Measurements from ENCODE around the gene RACK1. TPM values are rescaled to one million over a fixed set of nuclear protein-coding genes. Genes with fewer than 3 reads are reported as not detected.

The RACK1 gene
- total and polyA plus RNA-seq, 8 donors = 814 to 3,034 (median 2,078) TPM

- TF ChIP-seq EP300 (IDR thresholded peaks at IDR 0.05) (no peak), POLR2A (IDR thresholded peaks at IDR 0.05) (no peak), POLR2AphosphoS5 (IDR thresholded peaks at IDR 0.05) (no peak), CTCF (IDR thresholded peaks at IDR 0.05) (no peak)
- DNase-seq = no peak
- Histone ChIP-seq H3K4me3 (peak overlapping the region; percentile 64 to 89 (median 68)), H3K4me1 (peaks cover 36 to 66% (median 55%) of the 10 kb centered on the region in 4 donors), H3K27me3 (no peaks in the 10 kb centered on the region), H3K36me3 (peaks cover 53 to 57% (median 53%) of the 10 kb centered on the region in 4 donors), H3K9me3 (no peaks in the 10 kb centered on the region), H3K27ac (peak overlapping the region in 4 of 5 donors; percentile 96 to 98 (median 96))
- WGBS, 5 donors = 22 to 35% (median 26%) methylated on average over 6 of the region's 6 CpGs
- intact Hi-C loops (cut with DNase I; ENCODE audit: low total_unique reads) = no loop called here
Observed at GRCh38 chr5:181242031-181242451, 1.7 kb downstream of the RACK1 start.

- DNase-seq = peak in 1 of 2 donors; percentile 34
- Histone ChIP-seq H3K36me3 (peaks cover 58 to 62% (median 59%) of the 10 kb centered on the region in 4 donors), H3K27ac (peak overlapping the region in 3 of 5 donors; percentile 96 to 97 (median 96)), H3K27me3 (no peaks in the 10 kb centered on the region), H3K9me3 (no peaks in the 10 kb centered on the region), H3K4me3 (peak overlapping the region in 2 of 4 donors; percentile 67 to 70), H3K4me1 (peaks cover 36 to 66% (median 55%) of the 10 kb centered on the region in 4 donors)
- TF ChIP-seq POLR2A (IDR thresholded peaks at IDR 0.05) = no peak
- no peak for TF ChIP-seq EP300 (IDR thresholded peaks at IDR 0.05)
- TF ChIP-seq POLR2AphosphoS5 (IDR thresholded peaks at IDR 0.05) = peak in 1 of 3 donors; percentile 13
- 21 to 30% (median 29%) methylated on average over 6 of the region's 6 CpGs for WGBS, 5 donors
- intact Hi-C loops (cut with DNase I; ENCODE audit: low total_unique reads) = no loop called here
Observed at GRCh38 chr5:181241393-181241975, 2.2 kb downstream of the RACK1 start.

GRCh38 chr5:181239062-181239663 lies 4.5 kb downstream of the RACK1 start:
- Histone ChIP-seq H3K4me3 (no peak overlapping the region), H3K27ac (peak overlapping the region in 1 of 5 donors; percentile 5), H3K27me3 (no peaks in the 10 kb centered on the region), H3K9me3 (no peaks in the 10 kb centered on the region), H3K36me3 (peaks cover 81 to 85% (median 82%) of the 10 kb centered on the region in 4 donors), H3K4me1 (peaks cover 19 to 49% (median 37%) of the 10 kb centered on the region in 4 donors)
- intact Hi-C loops (cut with DNase I; ENCODE audit: low total_unique reads) = no loop called here
- 85 to 92% (median 91%) methylated on average over 9 of the region's 9 CpGs for WGBS, 5 donors
- no peak for DNase-seq
- TF ChIP-seq CTCF (IDR thresholded peaks at IDR 0.05) (no peak), POLR2AphosphoS5 (IDR thresholded peaks at IDR 0.05) (no peak), EP300 (IDR thresholded peaks at IDR 0.05) (no peak), POLR2A (IDR thresholded peaks at IDR 0.05) (no peak)

- no peak overlapping the region for H3K27ac ChIP-seq
- WGBS, 5 donors = 90 to 96% (median 91%) methylated on average over 5 of the region's 5 CpGs
- no peaks in the 10 kb centered on the region for H3K9me3 ChIP-seq
- no peaks in the 10 kb centered on the region for H3K27me3 ChIP-seq
- H3K4me1 ChIP-seq = peaks cover 19 to 49% (median 35%) of the 10 kb centered on the region in 4 donors
- intact Hi-C loops (cut with DNase I; ENCODE audit: low total_unique reads) = no loop called here
- H3K4me3 ChIP-seq = no peak overlapping the region
- DNase-seq = no peak
- peaks cover 91 to 98% (median 95%) of the 10 kb centered on the region in 4 donors for H3K36me3 ChIP-seq
- TF ChIP-seq EP300 (IDR thresholded peaks at IDR 0.05) (no peak), POLR2A (IDR thresholded peaks at IDR 0.05) (no peak), POLR2AphosphoS5 (IDR thresholded peaks at IDR 0.05) (no peak), CTCF (IDR thresholded peaks at IDR 0.05) (no peak)
Observed at GRCh38 chr5:181237729-181238385, 5.8 kb downstream of the RACK1 start.
